ENCODE data around the gene FUNDC1.

FUNDC1 gene

GRCh38 chrX:44474410-44474809 is 68.2 kb downstream of the FUNDC1 start:
- no peak for DNase-seq
